Inflammatory macrophage treated with lipopolysaccharide for 1 hour (primary cell): ENCODE measurements around the gene NFIX.

ENCODE experiments used
- DNase-seq, 2 donors: peaks; one replicate each; pipeline ENCODE4 v3.0.0-alpha.2; 2020 to 2022

Gene NFIX

GRCh38 chr19:13134626-13135025 lies 139.4 kb downstream of the NFIX start:
- no peak for DNase-seq

GRCh38 chr19:13135068-13136062 lies 140.1 kb downstream of the NFIX start:
- DNase-seq, result no peak

DNA sequence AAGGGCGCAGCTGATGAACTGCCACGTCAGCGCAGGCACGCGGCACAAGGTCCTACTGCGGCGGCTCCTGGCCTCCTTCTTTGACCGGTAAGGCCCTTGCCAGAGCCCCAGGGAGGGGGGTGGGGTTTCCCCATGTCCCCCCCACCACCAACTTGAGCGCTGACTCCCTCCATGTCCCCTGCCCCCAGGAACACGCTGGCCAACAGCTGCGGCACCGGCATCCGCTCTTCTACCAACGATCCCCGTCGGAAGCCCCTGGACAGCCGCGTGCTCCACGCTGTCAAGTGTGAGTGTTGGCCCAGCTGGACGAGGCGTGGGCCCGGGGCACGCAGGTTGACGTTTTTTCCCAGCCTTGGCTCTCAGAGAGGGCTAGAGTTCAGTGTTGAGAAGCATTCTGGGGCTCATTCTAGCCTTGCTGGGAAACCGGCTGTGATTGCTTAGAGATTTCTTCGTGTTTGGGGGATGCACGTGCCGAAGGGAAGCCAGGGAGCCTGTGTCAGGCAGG lies 142.1 kb downstream of the NFIX start:
- DNase-seq, result no peak

DNA sequence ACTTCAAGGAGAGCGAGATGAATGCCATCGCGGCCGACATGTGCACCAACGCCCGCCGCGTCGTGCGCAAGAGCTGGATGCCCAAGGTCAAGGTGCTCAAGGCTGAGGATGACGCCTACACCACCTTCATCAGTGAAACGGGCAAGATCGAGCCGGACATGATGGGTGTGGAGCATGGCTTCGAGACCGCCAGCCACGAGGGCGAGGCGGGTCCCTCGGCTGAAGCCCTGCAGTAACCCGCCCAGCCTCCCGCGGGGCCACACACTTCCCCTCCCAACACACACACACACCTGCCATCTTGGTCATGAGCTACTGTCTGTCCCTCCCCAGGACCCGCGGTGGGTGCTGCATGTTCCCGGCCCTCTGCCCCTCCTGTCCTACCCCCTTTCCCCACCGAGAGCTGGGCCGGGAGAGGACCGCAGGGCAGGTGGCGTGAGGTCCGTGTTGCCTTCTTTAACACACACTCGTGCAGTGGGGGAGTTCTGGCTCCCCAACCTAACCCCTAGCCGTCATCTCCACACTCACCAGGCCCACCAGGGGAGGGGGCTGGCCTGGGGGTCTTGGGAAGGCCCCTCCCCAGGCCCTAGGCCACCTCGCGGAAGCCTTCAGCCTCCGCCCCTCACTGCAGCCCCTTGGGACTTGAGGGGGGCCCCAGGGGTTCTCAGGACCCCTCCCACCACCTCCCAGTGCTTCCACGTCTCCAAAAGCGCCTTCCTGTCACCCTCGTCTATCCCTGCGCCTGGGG lies 143.1 kb downstream of the NFIX start:
- no peak for DNase-seq

DNA sequence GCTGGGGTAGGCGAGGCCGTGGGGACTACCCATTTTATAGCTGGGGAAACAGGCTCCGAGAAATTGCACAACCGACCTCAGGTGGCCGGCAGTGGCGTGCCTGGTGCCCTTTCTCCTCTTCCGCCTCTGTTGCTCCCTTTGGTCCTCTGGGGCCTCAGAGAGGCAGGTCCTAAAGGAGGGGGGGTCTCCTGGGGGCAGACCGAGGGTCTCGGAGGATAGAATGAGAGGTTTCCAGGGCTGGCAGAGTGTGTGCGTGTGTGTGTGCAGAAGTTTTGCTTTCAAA lies 143.6 kb downstream of the NFIX start:
- DNase-seq, result no peak

DNA sequence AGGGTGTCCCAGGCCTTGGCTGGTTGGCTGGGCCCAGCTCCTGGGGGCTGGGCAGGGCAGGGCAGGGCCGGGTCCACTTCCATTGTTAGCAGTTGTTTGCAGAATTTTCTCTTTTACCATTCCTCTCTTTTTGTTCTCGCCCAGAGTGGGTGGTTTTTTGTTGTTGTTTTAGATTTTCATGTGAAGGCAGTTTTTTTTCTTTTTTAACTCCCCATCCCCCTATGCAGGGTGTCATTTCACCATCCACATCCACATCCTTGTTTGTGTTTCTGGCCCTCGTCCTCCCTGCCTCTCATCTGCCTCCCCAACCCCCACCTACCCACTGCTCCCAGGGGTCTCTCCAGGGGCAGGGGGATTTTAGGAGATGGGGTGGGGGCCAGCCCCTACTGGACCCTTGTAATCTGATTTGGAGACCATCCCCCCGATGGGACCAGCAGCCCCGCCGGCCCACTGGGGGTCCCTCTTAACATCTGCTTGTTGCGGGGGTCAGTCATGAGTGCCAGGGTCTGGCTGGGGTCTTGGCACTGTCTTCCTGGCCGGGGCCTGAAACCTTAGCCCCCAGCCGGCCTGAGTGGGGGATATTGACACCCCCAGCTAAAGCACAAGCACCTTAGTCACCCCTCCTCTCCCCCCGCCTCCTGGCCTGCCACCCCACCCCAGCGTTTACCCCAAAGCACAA lies 144.5 kb downstream of the NFIX start:
- DNase-seq, result no peak

GRCh38 chr19:13146763-13147563 lies 151.7 kb downstream of the NFIX start:
- DNase-seq, result peak; percentile 68 to 89
